Right atrium auricular region (tissue), 2 donors: ENCODE results near the gene MYPOP. TPM values are rescaled to one million over a fixed set of nuclear protein-coding genes. Genes with fewer than 3 reads are reported as not detected.

Experiments used
- DNase-seq: peaks from one replicate; pipeline ENCODE4 v3.0.0-alpha.2; 2019; ENCODE audit warnings: low spot score
- H3K27ac ChIP-seq, 2 donors: fragments of 200-600 bp; sonication (generic); 1 replicate in 1 of 2; 2 replicates in 1 of 2; pipeline ENCODE4 v1.5.1; 2016 to 2019
- H3K27me3 ChIP-seq, 2 donors: fragments of 200-600 bp; sonication (generic); one replicate each; pipeline versions ENCODE4 v1.5.1 to v1.6.0; 2017 to 2019
- H3K36me3 ChIP-seq: fragments of 200-600 bp; sonication (generic); one replicate; pipeline ENCODE4 v1.5.1; 2016
- H3K4me1 ChIP-seq, 2 donors: fragments of 200-600 bp; sonication (generic); one replicate each; pipeline versions ENCODE4 v1.5.1 to v1.6.0; 2017 to 2019
- H3K4me3 ChIP-seq, 2 donors: fragments of 200-600 bp; sonication (generic); 1 replicate in 1 of 2; 2 replicates in 1 of 2; pipeline ENCODE4 v1.5.1; 2017 to 2019; ENCODE audit warnings: mild to moderate bottlenecking in 1 of 2, moderate library complexity in 1 of 2
- H3K9me3 ChIP-seq, 2 donors: fragments of 200-600 bp; sonication (generic); one replicate each; pipeline ENCODE4 v1.5.1; 2019
- CTCF ChIP-seq, 2 donors: fragments of 200-600 bp; sonication (generic); IDR thresholded peaks; one replicate each; pipeline ENCODE4 v1.5.1; 2019; ENCODE audit warnings: antibody characterized with exemption in 2 of 2
- total RNA-seq, 2 donors: library from RNA; depleted of rRNA; stranded (reverse); fragments of >200 nt; gene quantifications; one replicate each; pipeline ENCODE4 v1.1.0, GENCODE V29; 2016

The MYPOP gene
- total RNA-seq, 2 donors from 2014 or later = 6.0 to 7.2 TPM

GRCh38 chr19:45917421-45918091 lies 15.1 kb upstream of the MYPOP start:
- Histone ChIP-seq H3K4me1 (no peaks in the 10 kb centered on the region), H3K4me3 (no peak overlapping the region), H3K27me3 (no peaks in the 10 kb centered on the region), H3K36me3 (no peaks in the 10 kb centered on the region), H3K27ac (no peak overlapping the region), H3K9me3 (no peaks in the 10 kb centered on the region)
- DNase-seq = no peak
- TF ChIP-seq CTCF (IDR thresholded peaks at IDR 0.05) = no peak

GRCh38 chr19:45913874-45914830 lies 11.7 kb upstream of the MYPOP start, which contains the start of gene NANOS2:
Gene NANOS2, minus strand, starts transcription at chr19:45914778. Its CDS starts 85 bp downstream, at chr19:45914693.
- Histone ChIP-seq H3K36me3 (no peaks in the 10 kb centered on the region), H3K4me3 (no peak within 1 kb of the TSS), H3K27ac (no peak within 1 kb of the TSS), H3K4me1 (no peaks in the 10 kb centered on the region), H3K27me3 (no peaks in the 10 kb centered on the region), H3K9me3 (no peaks in the 10 kb centered on the region)
- TF ChIP-seq CTCF (IDR thresholded peaks at IDR 0.05) = peak in 1 of 2 donors; percentile 18
- DNase-seq = no peak

- Histone ChIP-seq H3K4me1 (no peaks in the 10 kb centered on the region), H3K4me3 (no peak overlapping the region), H3K9me3 (no peaks in the 10 kb centered on the region), H3K27me3 (no peaks in the 10 kb centered on the region), H3K36me3 (no peaks in the 10 kb centered on the region), H3K27ac (no peak overlapping the region)
- no peak for TF ChIP-seq CTCF (IDR thresholded peaks at IDR 0.05)
- no peak for DNase-seq
Measured at GRCh38 chr19:45911291-45911690, 8.9 kb upstream of the MYPOP start.

GRCh38 chr19:45908956-45909355 lies 6.5 kb upstream of the MYPOP start:
- no peak overlapping the region for H3K27ac ChIP-seq
- H3K36me3 ChIP-seq = no peaks in the 10 kb centered on the region
- no peak overlapping the region for H3K4me3 ChIP-seq
- H3K27me3 ChIP-seq = no peaks in the 10 kb centered on the region
- DNase-seq = no peak
- TF ChIP-seq CTCF (IDR thresholded peaks at IDR 0.05) = no peak
- H3K9me3 ChIP-seq = no peaks in the 10 kb centered on the region
- no peaks in the 10 kb centered on the region for H3K4me1 ChIP-seq

- no peak for TF ChIP-seq CTCF (IDR thresholded peaks at IDR 0.05)
- DNase-seq = no peak
- Histone ChIP-seq H3K4me3 (no peak overlapping the region), H3K27me3 (no peaks in the 10 kb centered on the region), H3K4me1 (peaks cover 0 to 12% of the 10 kb centered on the region in 2 donors), H3K9me3 (no peaks in the 10 kb centered on the region), H3K36me3 (no peaks in the 10 kb centered on the region), H3K27ac (no peak overlapping the region)
Measured at GRCh38 chr19:45906221-45906620, 3.8 kb upstream of the MYPOP start.
